Activated T-helper 9 cell treated with anti-CD3 and anti-CD28 coated beads, Interleukin-2, amount 50 U/mL, for 16 hours (primary cell): Measurements from ENCODE around the gene CSF1R.

Experiments used
- DNase-seq: peaks from one replicate; pipeline ENCODE4 v3.0.0-alpha.2; 2020; ENCODE audit warnings: low read depth

Gene CSF1R

DNA sequence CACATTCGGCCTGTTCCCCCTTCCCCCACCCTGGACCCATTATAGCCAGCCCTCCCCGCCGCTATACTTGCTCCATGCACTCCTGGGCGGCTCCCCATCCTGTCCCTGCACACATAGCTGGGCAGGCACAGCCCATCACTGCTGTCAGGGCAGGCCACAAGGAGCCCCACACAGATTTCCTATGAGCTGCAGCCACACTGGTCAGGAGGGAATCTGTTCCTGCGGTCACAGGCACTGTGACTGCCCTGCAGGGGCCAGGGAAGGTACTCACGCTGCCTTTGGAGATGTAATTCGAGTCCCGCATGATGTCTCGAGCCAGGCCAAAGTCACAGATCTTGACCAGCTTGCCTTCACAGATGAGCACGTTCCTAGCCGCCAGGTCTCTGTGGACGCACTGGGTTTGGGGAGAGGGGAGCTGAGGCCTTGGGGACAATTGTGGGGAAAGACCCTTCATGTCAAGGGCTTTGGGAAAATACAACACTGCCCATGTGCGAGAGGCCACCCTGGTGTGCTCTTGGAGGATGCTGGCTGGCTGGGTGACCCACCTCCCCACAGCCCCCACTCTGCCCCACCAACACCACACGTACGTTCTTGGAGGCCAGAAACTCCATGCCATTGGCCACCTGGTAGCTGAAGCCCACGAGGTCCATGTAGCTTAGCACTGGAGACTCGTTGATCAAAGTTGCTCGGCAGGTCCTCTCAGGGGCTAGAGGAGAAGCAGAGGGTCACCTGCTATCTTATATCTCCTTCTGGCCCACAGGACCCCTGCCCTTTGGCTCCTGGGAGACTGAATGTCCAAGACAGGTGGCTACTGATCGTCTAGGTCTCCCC, 34.5 kb upstream of the CSF1R start:
- no peak for DNase-seq

DNA sequence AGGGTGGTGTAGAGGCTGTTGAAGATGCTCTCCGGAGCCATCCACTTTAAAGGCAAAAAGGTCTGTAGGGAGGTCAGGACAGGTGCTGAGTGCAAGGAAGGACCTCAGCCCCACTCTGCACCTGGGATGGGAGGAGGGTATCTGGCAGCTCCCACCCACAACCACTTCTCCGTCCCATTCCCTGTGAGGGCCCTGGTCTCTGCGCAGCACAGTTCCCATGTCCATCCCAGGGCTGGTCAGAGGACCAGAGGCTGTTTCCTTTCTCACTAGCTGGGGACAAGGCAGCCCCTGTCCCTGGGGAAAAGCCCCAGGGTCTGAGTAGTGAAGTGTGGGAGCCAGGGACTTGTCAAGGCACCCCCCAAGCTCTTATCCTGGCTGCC, 33.7 kb upstream of the CSF1R start:
- no peak for DNase-seq

DNA sequence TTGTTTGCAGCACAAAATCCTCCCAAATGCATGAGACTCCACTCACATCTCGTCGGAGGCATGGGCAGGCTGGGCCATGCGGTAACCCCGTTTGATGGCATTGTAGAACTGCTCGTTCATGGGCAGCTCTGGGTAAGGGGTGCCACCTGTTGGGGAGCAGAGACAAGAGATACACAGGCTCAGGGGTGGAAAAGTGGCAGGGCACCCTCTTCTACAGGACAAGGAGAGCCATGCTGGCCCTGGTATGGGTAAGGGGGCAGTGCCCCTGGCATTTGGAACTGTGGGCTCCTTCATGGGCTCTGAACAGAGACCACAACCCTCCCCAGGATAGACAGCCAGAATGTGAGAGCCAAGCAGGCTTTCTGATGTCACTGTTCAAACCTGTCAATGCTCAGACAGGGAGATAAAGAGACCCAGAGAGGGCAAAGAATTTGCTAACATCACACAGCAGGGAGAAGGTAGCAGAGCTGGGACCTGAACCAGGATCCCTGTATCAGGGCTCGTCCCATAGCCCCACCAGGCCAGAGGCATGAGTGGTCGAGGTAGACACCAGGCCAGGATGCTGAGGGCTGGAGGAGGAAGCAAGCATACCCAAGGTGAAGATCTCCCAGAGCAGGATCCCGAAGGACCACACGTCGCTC, 33.2 kb upstream of the CSF1R start:
- no peak for DNase-seq

- no peak for DNase-seq
Measured at GRCh38 chr5:150118561-150119229, 32.3 kb upstream of the CSF1R start.

DNA sequence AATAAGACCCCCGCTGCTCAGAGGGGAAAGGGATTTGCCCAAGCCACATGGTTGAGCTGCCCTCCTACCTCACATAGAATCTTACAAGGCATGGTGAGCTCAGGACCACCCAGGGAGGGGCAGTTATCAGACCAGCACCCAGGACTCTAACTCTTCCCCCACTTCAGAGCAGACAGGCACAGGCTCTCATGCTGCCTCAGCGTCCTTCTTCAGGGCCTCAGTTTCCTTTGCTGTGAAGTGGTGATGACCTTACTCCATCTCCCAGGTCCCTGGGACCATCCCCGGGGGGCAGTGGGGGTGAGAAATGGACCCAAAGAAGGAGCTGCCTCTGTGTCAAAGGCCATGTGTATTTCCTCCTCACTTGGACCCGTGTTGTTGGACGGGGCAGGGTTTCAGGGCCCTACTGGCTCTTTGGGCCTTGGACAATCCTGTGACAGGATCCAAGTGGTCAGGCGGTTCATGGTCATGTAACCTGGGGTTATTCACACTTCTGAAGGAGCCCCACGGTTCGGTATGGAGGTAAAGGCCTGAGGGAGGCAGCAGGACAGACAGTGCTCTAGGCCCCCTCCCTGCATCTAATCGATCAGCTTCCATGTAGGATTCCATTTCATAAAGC, 31.7 kb upstream of the CSF1R start:
- no peak for DNase-seq

GRCh38 chr5:150116667-150117400, 30.5 kb upstream of the CSF1R start:
- no peak for DNase-seq

DNA sequence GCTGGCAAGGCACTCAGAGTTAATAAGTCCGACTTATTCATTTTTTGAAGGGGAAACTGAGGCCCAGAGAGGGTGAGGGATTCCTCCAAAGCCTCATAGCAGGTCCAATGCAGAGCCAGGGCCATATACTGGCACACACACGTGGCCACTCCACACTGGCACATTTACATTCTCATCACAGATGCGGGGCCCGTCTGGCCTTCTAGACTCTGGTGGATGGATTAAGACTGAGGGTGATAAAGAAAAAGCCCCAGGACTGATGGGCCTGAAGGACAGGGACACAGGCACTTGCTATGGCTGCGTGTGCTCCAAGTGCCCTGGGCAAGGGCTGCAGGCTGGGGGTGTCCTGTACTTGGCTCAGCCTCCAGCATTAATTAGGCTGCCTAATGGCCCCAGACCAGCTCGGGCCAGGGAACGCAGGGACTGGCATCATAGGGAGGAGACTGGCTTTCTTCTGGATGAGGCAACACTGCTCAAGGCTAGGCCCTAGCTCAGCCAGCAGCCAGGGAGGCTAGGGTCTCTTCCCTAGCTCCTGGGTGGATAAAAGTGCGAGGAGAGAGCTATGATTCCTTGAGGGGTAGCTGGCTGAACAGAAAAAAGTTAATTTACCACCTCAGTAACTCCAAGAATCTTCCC, 28.5 kb upstream of the CSF1R start:
- no peak for DNase-seq

DNA sequence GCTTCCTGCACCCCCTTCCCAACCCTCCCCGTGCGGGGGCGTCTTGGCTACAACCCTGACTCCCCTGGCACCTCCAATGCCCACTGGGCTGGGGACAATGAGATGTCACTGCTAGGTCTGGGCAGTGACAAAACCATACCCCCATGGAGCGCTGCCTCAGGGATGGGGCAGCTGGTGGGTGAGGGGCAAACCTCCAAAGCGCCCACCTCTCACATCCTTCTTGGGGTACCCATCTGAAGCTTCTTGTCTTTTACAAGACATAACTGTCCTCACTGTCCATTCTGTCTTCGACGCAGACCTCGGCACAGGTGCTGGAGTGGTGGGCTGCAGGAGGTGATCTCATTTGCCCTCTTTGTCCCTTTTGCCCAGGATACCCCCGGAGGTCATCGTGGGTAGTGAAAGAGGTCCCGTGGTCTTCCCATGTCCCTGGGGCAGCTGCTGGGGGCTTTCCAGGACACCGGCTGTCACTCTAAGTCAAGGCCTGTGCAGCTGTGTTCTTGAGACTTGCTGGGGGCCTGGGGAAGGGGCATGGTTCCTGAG, 27.8 kb upstream of the CSF1R start:
- no peak for DNase-seq

DNA sequence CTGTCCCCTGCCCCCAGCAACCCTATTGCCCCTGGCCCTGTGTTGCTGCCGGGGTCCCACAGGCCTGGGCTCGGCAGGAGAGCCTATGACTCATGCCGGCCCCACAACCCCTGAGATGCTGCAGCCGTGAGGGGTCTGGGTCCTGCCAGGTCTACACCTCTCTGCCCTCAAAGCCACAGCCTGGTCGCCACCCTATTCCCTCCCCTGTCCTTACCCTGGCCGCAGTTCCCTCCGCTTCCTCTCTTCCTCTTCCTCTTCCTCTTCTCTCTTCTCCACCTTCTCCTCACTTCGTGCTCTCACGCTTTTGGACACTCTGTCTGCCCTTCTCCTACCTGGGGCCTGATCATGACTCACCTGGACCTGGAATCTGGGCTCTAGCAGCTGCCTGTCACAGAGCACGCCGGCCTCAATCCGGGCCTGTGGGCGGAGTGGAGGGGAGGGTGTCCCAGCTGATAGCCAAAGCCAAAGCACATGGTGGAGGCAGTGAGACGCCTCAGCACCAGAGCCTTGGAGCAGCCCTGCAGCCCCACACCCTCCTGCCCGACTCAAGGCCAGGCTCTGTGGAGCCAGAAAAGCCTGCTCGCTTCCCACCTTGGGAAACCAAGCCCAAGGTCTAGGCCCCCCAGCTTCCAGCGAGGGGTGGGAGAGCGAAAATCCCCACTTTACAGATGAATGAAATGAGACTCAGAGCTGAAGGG, 26.8 kb upstream of the CSF1R start:
- DNase-seq, result no peak

DNA sequence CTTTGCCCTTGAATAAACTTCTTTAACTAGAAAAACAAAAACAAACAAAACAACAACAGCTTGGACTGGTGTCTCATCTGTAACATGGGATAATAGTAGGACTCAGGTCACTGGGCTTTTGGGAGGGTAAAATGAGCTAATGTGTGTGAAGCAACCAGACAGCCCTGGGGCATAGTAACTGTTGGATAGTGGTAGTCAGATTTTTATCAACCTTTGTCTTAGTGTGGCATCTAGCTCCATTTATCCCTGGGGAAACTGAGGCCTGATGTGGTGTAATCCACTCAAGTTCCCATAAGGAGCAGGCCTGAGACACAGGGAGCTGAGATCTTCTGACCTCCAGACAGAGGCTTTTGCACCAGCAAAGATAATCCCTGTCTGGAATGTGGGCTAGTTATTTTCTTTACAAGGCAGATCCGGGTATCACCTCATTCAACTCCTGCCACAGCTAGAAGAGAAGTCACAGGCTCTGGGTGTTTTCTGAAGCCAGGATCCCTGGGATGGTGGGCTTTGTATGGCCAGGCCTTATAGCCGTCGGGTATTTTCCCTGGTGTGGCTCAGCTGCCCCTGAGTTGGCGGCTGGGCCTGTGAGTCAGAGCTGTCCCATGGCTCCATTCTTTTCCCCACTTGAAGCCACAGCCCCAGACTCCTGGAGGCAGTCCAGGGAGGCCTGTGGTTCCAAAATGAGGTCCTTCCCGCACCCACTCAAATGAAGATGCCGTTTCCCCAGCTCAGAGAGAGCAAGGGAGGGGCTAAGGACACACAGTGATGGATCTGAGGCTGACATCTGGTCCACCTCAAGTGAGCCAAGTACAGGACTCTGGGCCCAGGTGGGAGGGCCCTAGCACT, 26.1 kb upstream of the CSF1R start:
- DNase-seq, result no peak

DNA sequence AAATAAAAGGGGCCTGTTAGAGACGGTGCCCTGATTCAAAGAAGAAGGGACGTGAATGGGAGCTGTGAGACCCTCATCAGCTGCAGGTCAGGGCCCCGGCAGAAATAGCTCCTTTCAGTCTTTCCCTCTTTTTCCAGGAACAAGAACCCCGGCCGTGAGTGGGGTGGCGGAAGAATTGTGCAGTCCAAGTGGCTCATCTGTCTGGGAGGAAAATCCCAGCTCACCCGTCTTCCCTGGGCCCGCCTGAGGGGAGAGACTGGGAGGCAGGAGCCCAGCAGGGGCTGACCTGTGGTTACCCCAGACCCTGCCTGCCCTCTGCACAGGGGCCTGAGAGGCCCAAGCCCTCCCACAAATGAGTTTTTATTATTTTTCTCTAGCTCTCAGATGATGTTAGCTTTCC, 24.8 kb upstream of the CSF1R start:
- DNase-seq, result no peak

DNA sequence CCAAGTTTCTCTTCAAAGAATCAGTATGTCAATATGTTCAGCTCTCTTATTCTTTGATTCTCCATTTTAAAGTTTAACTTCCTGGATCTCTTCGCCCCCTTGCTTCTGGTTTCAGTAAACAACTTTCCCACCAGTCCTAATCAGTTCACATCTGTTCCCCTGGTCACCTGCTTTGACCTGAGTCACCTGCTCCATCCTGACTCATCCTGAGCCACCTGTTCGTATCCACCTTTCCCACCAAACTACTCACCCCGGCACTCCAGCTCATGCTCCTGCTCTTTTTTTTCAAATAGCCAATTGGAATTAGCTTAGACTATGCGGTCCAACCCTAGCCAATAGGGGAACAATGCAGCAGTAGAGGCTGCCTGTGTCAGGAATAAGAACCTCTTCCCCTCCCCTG, 23.6 kb upstream of the CSF1R start:
- no peak for DNase-seq

GRCh38 chr5:150108711-150109514, 22.6 kb upstream of the CSF1R start:
- no peak for DNase-seq

GRCh38 chr5:150107909-150108447, 21.6 kb upstream of the CSF1R start:
- DNase-seq, result no peak

DNA sequence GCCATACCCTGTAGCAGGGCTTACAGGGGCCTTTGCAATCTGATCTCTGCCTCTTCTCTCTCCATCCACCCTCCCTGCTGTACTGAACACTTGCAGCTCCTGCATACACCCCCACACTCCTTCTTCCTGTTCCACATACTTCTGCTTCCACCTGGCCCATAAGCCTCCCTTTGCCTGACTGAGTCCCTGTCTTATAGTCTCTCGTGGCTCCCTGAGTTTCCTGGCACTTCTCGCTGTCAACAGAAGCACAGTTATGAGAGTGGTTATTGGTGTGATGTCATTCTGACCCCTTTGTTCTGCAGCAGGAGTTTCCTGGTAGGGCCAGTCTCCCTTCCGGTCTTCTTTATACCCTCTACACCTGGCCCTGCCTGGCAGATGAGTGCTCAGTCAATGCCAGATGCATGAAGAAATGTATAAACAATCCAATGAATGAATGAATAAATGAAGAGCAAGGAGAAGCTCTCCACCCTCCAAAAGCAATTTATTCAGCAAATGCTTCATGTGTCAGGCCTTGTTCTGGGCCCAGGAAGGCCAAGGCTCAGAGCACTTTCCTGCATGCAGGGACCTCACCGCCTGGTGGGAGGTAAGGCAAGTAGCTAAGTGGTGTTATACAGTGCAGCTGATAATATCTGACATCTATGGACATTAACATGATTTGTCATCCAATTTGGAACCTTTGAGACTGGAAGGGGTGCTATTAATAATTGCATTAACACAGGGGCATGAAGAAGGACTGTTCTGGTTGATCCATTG, 20.5 kb upstream of the CSF1R start:
- no peak for DNase-seq

DNA sequence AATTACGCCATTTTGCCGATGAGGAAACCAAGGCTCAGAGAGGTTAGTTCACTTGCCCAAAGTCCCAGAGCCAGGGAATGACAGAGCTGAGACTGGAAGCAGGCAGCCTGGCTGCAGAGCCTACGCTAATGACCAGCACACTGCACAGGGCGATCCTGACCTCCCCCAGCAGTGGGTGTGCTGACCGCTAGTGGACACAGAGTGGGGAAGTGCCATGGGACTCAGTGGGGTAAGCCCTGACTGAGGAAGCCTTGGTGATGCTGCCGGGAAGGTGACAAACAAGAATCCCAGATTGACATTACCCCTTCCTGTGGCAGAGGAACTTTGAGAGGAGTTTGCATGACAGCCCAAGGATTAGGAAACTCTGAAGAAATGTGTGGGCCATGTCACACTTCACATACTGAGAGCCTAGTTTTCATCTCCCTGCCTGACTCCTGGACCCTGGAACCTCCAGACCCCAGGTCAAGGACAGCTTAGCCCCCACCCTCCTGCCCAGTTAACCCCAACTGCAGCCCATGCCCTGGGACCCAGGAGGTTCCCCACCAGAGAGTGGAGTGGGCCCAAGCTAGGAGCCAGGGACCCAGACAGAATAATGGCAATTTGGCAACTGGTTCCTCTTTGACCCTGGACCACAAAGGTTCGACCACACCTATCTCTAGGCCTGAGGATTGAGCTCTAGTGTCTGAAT, 19.7 kb upstream of the CSF1R start:
- DNase-seq, result no peak

DNA sequence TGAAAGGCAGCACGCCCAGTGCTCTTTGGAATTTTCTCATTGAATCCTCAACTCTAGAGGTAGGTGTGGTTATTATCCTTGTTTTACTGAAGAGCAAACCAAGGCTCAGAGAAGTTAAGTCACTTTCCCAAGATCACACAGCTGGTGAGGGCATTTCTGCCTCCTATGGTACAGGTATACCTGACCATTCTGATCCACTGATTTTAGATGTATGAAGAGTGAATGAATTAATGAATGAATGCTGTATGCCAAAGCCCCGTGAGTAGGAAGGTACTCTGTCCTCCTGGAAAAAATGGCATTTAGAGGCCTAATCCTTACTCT, 18.2 kb upstream of the CSF1R start:
- DNase-seq, result no peak
